GM19023 (cell line): ENCODE data around the gene KLHL6.
"Not testable (repeated sequence)": the region's sequence is repeated elsewhere in the genome, so short reads cannot be mapped to it uniquely, and the experiment has no call there.

Experiments
- ATAC-seq: cut with Tn5 transposase; IDR thresholded peaks from one replicate; pipeline ENCODE4 v1.9.1; 2021; ENCODE audit warnings: mild to moderate bottlenecking, moderate library complexity; ENCODE audit not compliant: unreplicated experiment

Gene KLHL6

DNA sequence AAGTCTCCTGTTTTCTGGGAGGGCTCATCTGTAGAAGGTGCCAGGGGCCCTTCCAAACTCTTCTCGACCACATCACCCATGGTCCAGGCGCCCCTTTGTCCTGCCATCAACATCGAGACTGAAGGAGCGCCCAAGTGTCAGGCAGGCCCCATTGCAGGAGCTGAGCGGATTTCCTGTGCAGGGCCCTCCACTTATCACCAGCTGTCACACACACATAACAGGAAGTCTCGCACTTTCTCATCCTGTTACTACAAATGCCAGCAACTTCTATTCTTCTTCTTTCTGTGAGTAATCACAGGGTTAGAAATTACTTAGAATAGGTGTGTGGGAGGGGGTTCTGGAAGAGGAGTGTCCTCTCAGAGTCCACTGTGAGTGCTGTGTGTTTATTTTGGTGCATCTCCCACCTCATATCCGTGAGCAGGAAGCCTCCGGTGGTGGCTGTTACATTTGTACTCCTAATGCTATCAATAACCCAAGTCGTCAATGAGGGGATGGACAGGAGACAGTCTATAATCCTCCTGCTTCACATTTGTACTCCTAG lies at the start of gene KLHL6:
Gene KLHL6, minus strand, starts transcription at position 166 of the 541 bp plus-strand sequence. Its CDS starts 53 bp downstream, at position 113.
- peak; percentile 88 for ATAC-seq

DNA sequence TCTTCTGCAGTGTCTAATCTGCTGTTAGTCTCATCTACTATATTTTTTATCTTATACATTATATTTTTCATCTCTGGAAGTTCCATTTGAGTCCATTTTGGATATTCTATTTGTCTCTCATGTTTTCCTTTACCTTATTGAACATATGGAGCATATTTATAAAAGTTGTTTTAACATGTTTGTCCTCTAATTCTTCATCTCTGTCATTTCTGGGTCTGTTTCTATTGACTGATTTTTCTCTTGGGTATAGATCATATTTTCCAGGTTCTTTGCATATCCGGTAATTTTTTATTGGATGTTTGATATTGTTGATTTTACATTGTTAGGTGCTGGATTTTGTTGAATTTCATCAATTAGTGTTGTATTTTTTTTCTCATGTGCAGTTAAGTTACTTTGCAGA lies 42.5 kb upstream of the KLHL6 start:
- ATAC-seq = no peak

- ATAC-seq = no peak
Observed at GRCh38 chr3:183594636-183595035, 39.1 kb upstream of the KLHL6 start.

DNA sequence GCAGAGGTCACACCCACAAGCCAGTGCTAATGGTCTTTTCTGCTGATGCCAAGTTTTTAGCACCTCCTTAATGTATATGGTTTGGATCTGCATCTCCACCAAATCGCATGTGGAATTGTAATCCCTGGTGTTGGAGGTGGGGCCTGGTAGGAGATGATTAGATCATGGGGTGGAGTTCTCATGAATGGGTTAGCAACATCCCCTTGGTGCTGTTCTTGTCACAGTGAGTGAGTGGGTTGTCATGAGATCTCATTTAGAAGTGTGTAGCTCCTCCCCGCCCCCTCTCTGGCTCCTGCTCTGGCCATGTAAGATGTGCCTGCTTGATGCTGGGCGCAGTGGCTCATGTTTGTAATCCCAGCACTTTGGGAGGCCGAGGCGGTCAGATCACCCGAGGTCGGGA lies 37.3 kb upstream of the KLHL6 start:
- no peak for ATAC-seq

- ATAC-seq = peak; percentile 86
Observed at GRCh38 chr3:183591881-183592521, 36.5 kb upstream of the KLHL6 start.

DNA sequence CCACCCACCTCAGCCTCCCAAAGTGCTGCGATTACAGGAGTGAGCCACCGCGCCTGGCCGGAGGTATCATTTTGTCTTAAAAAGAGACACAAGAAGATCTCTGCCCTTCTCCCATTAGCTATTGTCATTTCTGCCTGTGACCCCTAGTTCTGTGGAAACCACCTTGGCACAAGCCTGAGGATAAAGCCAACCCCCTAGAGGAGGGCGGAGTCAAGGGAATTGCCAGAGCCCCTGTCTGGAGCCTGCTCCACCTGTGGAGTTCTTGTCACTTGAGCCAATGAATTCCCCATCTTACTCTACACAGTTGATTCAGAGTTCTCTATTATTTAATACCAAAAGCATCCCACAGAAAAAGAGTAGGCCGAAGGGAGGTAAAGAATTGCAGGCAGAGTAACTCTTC lies 34.9 kb upstream of the KLHL6 start:
- ATAC-seq = no peak

DNA sequence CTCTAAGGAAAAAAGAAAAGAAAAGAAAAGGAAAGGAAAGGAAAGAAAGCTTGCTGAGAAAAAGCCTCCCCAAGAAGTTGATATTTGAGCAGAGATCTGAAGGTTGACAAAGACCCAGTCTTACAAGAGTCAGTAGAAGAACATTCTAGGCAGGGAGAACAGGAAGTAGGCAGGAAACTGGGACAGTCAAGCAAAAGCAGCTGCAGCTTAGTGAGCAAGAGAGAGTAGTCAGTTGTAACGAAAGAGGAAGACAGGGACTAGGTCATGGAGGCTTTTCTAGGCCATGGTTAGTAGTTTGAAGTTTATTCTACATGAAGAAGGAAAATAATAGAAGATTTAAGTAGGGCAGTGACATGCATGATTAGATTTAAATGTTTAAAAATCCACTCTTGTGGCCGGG lies 31.8 kb upstream of the KLHL6 start:
- no peak for ATAC-seq

GRCh38 chr3:183586477-183586876 lies 31.0 kb upstream of the KLHL6 start:
- no peak for ATAC-seq

DNA sequence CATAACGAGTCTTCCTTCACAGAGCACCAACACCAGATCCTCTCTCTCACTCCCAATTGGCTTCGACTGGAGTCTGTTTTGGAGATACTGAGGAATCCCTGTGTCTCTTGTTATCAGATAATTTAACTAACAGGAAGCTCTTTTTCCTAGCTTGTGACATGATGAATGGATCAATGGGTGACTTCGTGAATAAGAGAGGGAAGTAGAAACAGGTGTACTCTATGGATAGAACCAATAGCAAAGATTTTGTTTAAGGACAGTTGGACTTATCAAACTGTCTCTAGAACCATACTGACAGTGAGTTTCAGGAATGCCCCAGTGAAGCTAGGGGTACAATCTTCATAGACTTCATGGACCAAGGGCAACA lies 29.4 kb upstream of the KLHL6 start:
- ATAC-seq = no peak

GRCh38 chr3:183584246-183584913 lies 28.9 kb upstream of the KLHL6 start:
- ATAC-seq = no peak

- no peak for ATAC-seq
Observed at GRCh38 chr3:183583331-183584245, 28.1 kb upstream of the KLHL6 start.

DNA sequence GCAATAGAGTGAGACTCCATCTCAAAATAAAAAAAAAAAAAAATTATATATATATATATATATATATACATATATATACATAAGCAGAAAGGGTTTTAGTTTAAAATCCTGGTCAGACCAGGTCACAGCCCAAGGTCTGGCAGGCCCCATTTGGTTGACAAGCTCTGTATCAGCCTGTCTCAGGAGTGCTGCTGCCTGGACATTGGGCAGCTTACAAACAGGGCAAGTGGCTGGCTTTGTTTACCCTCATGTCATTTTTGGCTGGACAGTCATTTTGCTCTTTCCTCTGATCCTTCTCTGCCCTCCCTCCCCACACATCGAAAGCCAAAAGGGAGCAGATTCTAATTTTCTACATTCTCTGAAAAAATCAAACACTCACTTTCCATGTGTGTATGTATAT lies 26.7 kb upstream of the KLHL6 start:
- ATAC-seq = no peak

DNA sequence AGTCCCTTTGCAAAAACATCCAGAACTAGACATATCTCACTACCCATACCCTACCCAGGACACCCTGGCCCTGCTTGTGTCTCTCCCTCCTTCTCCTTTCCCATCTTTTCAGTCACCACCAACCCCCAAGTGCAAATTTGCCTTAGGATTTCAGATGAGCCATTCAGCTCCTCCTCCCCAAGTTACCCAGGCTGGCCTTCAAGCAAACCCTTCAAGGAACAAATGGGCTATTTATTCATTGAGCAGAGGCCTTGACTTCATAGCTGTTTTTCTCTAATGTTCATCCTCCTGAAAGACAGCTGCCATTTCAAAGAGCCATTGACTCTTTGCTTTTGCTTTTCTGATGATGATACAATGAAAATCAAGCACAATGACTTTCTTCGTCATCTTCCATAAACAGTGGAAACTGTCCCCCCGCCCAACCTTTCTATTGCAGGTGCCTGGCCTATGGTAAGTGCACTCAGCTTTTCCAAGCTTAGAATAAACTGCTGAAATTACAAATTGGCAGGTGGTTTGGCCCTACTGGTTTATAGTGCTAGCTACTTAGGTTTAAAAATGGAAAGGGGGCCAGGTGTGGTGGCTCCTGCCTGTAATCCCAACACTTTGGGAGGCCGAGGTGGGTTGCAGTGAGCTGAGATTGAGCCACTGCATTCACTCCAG lies 26.1 kb upstream of the KLHL6 start:
- ATAC-seq = no peak

GRCh38 chr3:183579967-183580900 lies 24.7 kb upstream of the KLHL6 start:
- no peak for ATAC-seq

GRCh38 chr3:183578179-183578578 lies 22.7 kb upstream of the KLHL6 start:
- no peak for ATAC-seq

DNA sequence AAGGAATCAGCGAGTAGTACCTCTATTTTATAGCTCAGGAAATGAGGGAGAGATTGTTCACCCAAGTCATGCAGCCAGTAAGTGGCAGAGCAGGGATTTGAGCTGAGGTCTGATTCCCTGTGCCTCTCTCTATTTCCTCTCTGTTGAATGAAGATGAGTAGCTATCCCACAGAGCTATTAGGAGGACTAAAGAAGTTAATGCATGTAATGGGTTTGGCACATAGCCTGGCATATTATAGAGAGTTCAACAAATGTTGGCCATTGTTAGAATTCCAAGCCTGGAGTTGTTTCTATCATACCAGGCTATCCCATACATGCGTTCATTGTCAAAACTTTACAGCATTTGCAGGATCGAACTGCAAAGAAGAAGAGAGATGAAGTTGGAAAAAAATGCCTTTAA lies 21.8 kb upstream of the KLHL6 start:
- ATAC-seq = no peak

- no peak for ATAC-seq
Observed at GRCh38 chr3:183576487-183577107, 21.1 kb upstream of the KLHL6 start.

- ATAC-seq = no peak
Observed at GRCh38 chr3:183572935-183573334, 17.4 kb upstream of the KLHL6 start.

DNA sequence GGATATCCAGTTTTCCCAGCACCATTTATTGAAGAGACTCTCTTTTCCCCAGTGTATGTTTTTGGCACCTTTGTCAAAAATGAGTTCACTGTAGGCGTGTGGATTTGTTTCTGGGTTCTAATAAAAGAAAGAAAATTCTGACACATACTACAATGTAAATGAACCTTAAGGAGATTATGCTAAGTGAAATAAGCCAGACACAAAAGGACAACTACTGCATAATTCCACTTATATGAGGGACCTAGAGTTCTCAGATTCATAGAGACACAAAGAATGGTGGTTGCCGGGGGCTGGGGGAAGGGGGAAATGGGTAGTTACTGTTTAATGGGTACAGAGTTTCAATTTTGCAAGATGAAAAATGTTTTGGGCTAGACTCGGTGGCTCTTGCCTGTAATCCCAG lies 14.7 kb upstream of the KLHL6 start:
- ATAC-seq = not testable (repeated sequence)
